Dedifferentiated amniotic fluid mesenchymal stem cell (primary cell): ENCODE data around the gene ADGRF4.

Experiments
- DNase-seq: peaks from one replicate; pipeline ENCODE4 v3.0.0-alpha.2; 2016; ENCODE audit errors: extremely low spot score

ADGRF4 gene

DNA sequence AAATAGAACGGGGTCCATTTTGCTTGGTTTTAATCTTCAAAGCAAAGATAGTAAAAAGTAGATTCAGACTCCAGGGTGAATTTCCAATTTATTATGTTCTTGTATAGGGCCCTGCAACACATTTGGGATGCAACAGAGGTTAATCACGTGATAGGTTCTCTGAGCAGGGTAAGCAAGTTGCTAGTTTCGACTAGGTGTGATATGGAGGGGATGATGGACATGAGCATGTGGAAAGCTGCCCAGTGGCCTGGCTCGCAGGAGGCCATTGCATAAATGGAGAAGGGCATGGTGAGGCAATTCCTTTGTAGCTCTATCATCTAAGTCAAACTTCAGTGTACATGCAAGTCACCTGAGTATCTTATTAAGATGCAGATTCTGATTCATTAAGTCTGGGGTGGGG lies 17.7 kb upstream of the ADGRF4 start:
- DNase-seq, result no peak

DNA sequence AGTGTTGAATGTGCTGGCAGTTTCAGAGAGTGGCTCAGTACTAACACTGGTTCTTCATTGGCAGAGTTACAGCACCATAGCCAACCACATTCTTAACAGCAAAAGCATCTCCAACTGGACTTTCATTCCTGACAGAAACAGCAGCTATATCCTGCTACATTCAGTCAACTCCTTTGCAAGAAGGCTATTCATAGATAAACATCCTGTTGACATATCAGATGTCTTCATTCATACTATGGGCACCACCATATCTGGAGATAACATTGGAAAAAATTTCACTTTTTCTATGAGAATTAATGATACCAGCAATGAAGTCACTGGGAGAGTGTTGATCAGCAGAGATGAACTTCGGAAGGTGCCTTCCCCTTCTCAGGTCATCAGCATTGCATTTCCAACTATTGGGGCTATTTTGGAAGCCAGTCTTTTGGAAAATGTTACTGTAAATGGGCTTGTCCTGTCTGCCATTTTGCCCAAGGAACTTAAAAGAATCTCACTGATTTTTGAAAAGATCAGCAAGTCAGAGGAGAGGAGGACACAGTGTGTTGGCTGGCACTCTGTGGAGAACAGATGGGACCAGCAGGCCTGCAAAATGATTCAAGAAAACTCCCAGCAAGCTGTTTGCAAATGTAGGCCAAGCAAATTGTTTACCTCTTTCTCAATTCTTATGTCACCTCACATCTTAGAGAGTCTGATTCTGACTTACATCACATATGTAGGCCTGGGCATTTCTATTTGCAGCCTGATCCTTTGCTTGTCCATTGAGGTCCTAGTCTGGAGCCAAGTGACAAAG lies 17.0 kb upstream of the ADGRF4 start:
- DNase-seq, result no peak

DNA sequence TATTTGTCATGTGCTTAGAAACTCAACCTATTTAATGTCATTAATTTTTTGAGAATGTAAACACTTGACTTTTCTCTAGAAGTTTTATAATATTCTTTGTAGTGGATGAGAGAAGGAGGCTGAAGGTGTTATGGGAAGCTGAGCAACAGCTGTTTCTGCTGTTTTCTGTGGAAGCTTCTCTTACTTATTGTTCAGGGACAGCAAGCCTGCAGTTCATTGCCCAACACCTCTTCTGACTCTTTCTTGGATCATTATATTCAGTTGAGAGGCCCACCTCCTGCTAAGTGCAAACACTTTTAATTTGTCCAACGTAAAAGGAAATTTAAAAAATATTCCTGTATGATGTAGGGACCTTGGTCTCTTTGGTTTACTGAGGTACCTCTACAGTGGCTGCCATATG lies 12.0 kb upstream of the ADGRF4 start:
- no peak for DNase-seq

DNA sequence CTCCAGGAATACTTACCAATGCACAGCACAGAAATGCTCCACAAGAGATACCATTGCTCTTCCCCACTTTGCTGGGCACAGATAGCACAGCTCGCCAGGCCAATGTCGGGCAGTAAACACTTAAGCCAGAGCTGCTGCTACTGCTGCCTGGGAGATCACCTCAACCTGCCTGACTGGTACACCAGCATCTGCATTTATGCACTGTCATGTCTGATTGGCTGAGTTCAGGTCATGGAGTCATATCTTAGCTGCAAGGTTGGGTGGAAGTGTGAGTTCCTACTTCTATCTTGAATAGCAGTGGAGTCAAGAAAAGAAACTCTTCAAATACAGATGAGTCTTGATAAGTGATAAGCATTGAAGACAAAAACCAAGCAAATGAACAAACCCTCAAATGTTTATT lies 10.9 kb upstream of the ADGRF4 start:
- DNase-seq, result no peak

DNA sequence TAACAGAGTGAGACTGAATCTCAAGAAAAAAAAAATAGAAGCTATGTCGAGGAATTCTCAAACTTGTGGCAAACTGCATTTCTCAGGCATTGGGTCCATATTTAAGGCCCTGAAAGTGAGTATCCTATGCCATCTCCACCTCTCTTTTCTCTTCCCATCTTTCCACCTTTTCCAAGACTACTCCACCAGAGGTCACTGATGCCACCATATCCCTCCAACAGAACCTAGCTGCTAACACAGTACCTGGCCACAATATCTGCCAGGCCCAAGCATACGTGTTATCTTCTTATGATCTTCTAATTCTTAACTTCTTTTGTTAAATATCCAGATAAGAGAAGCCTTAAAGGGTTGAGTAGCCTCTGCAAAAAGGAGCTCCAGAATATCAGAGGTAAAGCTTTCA lies 8.2 kb upstream of the ADGRF4 start:
- no peak for DNase-seq

DNA sequence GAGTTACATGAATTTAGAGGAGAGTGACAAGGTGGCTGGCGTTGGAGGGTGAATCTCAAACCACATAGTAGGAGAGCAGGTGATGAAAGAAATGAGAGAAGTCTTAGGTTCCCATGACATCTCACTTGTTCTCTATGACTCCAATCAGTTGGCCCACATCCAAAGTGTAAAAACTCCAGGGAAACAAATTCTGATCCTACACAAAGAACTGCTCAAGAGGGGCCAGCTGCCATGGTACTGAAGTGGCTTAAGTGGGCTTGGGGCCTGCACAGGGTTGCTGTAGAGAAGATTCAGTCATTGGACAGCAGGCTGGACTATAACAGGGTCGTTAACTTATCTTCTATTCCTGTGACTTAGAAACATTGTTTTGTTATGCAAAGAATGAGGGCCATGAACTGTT lies 7.6 kb upstream of the ADGRF4 start:
- DNase-seq, result no peak

DNA sequence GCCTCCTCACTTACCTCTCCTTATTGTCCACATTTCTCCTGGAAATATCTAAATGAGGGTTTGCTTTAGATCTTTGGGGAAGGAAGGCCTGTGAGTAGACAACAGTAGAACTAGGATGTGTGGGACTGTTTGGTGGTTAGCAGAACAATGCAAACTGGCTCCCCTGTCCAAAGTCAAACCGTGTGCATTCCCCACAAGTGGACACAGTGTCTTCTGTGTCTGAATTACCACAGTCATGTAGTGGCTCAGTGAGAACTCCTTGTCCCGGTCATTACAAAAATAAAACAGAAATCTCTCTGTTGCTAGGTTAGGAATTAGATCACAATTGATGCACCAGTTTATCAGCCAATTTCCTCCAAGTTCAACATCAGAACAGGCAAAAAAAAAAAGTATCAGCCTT lies 455 bp upstream of the ADGRF4 start:
- DNase-seq, result no peak

DNA sequence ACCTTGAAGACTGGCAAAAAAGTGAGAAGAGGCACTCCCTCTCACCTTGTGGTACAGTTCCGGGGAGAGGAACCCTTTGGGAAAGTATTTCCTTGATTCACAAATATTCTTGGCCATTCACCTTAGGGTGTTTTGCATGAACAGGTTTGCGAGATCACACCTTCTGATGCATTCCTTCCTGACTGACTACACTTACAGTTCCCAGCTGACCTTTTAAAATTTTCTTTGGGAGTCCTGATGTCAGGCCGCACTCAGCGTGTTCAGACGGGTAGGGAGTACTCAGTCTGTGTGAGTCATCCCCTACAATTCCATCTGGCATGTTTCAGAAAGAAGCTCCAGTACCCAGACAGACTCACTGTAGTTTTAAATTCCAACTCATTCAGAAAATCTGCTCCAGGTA lies 1.7 kb downstream of the ADGRF4 start:
- peak; percentile 22 for DNase-seq

DNA sequence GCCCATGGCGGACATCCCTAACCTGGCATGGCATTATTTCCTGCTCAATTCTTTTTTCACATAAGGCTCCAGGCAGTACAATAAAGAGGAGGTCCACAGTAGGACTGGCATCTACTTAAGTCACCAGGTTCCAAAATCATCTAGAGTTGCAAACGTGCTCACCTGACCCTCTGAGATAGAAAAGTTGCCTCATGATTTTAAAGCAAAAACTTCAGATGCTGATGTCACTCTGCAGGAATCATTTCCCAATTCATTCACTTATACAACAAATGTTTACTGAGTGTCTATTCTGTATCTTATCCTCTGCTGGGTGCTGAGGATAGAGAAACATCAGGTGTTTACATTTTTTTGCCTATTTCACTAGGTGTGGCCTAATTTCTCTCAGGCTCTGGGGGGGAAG lies 2.2 kb downstream of the ADGRF4 start:
- no peak for DNase-seq

DNA sequence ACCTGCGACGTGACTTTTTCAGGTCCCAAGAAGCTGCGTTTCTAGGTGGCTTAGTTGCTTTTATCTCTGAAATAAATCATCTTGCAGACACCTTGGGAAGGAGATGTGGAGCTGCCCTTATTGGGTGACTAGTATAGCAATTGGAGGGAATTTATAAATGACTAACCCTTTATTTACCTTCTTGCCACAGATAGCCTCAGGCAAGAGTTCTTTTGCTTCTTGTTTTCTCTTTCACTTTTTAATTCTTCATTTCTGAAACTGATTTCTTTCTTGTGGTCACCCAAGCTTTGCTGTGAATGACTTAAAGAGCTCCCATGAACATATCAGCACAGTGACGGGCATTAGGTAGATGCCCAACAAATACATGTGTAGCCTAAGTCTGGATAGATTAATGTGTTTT lies 3.0 kb downstream of the ADGRF4 start:
- DNase-seq, result no peak

DNA sequence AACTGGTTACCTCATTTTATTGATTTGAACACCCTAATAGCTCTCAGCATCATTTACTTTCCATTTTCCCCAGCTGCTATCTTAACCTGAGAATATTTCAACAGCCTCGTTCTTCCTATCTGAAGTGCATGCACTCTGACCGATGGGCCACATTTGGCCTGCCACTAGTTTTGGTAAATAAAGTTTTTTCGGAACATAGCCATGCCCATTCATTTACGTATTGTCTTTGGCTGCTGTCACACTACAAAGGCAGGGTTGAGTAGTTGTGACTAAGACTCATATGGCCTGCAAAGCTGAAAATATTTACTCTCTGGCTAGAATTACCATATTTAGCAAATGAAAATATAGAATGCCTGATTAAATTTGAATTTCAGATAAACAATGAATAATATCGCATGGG lies 10.8 kb downstream of the ADGRF4 start:
- DNase-seq, result no peak

DNA sequence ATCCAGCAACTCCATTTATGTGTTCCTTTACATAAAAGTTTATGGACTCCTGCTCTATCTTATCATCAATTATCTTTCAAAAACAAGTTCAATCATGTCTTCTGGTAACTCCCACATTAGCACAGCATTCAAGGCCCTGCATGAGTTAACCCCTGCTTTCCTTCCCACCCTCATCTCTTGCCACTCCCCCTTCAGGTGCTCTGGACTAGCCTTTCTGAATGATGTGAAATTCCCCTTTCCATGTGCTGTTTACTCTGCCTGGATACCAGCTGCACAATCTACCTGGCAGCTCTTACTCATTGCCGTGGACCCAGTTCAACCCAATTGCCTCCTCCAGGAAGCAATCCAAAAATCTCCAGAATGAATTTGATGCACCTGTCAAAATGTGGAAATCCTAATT lies 11.9 kb downstream of the ADGRF4 start:
- no peak for DNase-seq

DNA sequence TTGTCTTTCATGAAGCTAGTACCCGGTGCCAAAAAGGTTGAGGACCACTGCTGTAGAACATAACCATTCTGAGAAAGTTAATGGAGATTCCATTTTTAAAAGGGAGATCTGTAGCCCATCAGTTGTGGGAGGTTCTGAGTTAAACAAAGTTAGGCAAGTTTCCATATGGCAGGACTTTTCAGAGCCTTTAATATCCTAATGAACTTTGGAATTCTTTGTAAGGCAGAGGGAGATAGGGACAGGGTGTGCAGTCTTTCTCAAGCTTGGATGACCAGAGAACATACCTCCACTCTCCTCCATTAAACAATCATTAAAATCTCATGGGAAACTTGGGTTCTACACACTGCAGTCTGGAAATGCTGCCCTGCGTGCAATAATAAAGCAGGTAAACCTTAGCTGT lies 14.8 kb downstream of the ADGRF4 start:
- DNase-seq, result no peak

DNA sequence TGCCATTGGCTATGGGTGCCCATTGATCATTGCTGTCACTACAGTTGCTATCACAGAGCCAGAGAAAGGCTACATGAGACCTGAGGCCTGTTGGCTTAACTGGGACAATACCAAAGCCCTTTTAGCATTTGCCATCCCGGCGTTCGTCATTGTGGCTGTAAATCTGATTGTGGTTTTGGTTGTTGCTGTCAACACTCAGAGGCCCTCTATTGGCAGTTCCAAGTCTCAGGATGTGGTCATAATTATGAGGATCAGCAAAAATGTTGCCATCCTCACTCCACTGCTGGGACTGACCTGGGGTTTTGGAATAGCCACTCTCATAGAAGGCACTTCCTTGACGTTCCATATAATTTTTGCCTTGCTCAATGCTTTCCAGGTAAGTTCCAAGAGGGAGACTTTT lies 16.4 kb downstream of the ADGRF4 start:
- DNase-seq, result no peak

DNA sequence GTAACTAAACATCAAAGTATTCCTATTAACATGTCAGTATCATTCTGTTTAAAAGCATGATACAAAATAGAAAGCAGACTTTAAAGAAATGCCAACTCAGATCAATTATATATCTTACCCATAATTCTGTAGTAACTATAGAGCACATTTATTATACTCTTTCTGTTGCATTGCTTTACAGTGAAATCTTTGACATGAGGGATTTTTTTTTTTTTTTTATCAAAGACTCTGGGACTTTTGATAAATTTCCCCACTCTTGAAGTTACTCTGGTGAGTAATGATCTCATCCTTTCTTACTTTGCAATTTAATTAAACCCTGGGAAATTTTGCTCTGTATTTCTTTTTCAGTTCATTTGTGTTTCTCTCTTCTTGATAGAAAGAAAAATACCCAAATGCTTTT lies 17.4 kb downstream of the ADGRF4 start:
- DNase-seq, result no peak

DNA sequence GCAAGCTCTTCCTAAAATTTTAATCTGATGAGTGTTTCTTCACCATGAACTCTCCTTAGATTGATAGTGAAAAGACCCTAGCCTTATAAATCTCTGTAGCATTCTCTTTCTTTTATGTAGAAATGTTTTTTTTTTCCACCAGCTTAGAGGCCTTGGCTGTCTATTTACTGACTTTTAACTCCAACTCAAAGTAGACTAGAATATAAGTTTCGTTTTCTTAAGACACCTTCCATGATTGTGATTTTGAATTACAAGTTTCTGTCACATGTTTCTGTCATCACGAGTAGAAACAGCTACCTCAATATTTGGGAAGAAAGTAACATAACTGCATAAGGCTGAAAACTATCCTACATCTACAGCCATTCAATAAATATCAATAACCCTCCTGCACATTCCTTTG lies 17.8 kb downstream of the ADGRF4 start:
- no peak for DNase-seq

DNA sequence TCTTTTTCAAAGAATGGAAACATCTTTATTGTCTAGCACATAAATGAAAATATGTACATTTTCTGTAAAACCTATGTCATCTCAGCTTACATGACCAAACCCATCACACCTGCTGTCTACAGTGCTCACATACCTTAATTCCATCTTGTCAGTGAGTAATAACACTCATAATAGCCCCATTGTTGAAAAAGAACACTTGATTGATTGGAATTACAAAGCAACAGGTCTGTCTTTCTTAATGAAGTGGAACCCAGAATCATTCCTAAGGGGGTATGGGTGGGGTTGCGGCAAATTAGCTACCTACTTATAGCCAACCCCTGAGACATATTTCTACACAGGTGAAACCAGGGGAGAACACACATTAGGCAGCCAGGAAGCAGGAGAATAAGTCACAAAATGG lies 20.2 kb downstream of the ADGRF4 start:
- no peak for DNase-seq

DNA sequence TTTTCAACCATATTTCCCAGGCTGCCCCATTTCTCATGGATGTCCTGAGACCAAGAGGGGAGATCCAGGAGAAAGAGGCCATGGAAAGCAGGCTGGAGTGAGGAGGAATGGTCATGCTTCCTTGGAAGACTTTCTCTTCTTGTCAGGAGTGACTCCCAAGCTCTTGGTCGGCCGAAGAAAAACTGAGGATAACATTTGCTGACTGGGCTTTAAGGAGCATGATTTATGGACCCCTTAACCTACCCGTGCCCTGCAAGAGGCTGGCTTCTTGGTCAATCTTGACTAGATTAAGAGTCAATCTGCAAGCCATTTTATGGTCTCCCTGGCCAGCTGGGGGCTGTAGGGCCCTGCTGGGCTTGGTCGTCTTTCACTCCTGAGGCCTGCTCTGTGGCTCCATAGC lies 22.8 kb downstream of the ADGRF4 start:
- DNase-seq, result no peak

DNA sequence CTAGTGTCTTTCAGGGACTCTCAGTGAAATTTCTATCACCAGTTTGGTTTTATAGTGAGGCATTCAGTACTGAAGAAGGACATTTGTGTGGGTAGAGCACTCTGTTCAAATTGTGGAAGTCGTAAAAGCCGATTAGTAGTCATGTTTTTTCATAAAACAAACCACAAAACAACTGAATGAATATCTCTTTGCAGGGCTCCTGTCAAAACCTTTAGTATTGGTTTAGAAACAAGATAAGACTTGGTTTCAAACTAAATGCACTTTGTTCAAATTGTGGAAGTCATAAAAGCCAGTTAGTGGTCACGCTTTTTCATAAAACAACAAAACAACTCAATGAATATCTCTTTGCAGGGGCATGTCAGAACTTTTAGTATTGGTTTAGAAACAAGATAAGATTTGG lies 23.8 kb downstream of the ADGRF4 start:
- DNase-seq, result no peak

DNA sequence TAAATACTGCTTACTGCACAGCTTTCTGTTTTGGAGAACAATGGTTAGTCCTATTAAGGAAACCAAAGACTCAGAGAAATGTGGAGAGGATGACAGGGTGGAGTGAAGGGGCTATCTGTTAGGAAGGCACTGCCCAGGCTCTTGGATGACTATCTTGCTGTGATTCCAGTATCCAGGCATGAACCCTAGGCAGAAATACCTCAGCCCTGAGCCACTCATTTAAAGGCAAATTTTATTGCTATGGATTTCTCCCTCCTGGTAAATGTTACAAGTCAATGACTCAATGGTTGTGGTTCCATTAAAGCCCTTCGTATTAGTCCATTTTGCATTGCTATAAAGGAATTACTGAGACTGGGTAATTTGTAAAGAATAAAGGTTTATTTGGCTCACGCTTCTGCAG lies 25.9 kb downstream of the ADGRF4 start:
- DNase-seq, result no peak

DNA sequence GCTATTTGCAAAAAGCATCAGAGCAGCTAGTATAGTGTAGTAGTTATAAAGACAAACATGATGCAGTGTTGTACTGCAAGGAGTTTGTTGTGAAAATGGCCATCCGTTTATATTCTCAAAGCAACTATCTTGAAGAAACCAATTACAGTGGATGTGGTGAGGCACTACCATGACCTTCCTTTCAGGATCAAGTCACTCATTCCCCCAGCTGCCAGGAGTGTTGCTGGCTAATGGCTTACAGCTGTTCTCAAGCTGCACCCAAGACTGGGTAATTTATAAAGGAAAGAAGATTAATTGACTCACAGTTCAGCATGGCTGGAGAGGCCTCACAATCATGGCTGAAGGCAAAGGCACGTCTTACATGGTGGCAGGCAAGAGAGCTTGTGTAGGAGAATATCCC lies 29.0 kb downstream of the ADGRF4 start:
- no peak for DNase-seq

DNA sequence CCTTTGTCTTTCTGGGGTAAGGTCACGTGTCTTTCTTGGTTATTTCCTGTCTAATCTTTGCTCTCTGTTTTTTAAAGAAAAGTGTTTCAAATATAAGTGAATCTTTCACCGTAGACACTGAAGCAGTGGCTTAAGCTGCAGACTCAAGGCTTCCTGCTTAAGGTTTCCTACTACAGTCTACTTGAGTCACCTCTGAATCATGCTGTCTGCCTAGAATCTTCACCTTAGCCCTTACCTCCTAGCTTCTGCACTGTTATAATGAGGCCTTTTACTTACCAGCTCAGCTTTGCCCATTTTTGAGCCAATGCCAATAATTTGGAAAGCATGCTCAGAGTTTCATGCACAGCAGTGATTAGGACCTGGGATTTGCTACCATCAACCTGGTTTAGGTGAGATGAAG lies 30.6 kb downstream of the ADGRF4 start:
- no peak for DNase-seq

DNA sequence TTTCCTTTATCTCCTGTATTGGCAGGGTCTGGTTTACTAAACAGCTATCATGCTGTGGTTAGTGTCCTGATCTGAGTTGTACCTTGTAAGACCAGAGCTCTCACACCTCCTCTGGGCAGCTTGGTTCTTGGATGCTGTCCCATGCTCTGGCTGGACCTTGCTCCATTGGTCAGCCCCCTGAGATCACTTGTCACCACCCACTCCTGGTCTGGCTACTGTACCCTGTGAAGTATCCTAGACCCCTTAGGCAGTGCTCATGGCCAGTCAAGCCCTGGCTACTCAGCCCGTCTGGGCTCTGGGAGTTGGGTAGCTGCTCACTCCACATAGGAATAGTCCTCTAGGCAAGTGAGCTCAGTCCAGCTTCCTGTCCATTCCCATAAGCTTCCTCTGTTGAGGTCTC lies 31.1 kb downstream of the ADGRF4 start:
- DNase-seq, result no peak

DNA sequence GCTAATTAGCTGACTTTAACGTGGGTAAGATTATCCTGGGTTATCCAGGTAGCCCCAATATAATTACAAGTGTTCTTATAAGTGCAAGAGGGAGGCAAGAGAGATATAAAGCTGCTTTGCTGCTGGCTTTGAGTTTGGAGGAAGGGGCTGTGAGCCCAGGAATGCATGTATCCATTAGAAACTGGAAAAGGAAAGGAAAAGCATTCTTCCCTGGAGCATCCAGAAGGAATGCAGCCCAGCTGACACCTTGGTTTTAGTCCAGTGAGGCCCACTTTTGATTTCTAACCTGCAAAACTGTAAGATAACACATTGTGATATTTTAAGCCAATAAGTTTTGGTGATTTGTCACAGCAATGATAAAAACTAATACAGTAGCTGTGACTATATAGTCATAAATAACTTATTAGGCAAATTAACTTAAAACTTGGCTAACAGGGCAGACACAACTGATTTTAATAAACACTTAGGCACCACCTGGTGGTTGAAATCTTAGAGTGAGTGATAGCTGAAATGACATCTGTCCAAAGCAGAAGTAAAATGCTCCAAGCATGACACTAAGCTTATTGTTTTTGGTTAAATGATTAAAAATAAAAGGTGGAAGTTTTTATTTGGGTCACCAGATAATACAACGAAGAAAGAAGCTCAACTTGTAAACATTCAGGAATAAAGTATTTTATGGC lies 35.6 kb downstream of the ADGRF4 start:
- no peak for DNase-seq
